ENCODE results near the gene SLC30A1. TPM values are rescaled to one million over a fixed set of nuclear protein-coding genes. Genes with fewer than 3 reads are reported as not detected.

The SLC30A1 gene
- total RNA-seq, 5 donors from 2014 or later (not counting 1 experiment from before 2014, with no cell fraction given) = 4.7 to 11.8 (median 9.4) TPM

GRCh38 chr1:211551638-211552460, 27.1 kb downstream of the SLC30A1 start:
- peaks cover 0 to 4% of the 10 kb centered on the region in 2 experiments for H3K4me1 ChIP-seq (ENCODE audit: control insufficient read depth in 1 of 2, extremely low read depth in 1 of 2, insufficient read depth in 2 of 2, low read length in 2 of 2)
- no peak overlapping the region for H3K27ac Mint-ChIP-seq
- ChIA-PET POLR2A (no interaction called here), CTCF (no interaction called here)
- H3K27me3 ChIP-seq (replicated peaks in 1 of 2; ENCODE audit: control insufficient read depth in 2 of 2, extremely low read depth in 1 of 2, insufficient read depth in 2 of 2, low read length in 1 of 2) = peaks cover 0 to 11% of the 10 kb centered on the region in 2 experiments
- no peaks in the 10 kb centered on the region for H3K36me3 Mint-ChIP-seq
- no peaks in the 10 kb centered on the region for H3K36me3 ChIP-seq (ENCODE audit: control insufficient read depth in 2 of 2, extremely low read depth in 1 of 2, insufficient read depth in 1 of 2, low read length in 1 of 2)
- H3K9me3 Mint-ChIP-seq = no peaks in the 10 kb centered on the region
- H3K4me3 Mint-ChIP-seq = no peak overlapping the region
- peaks cover 3 to 14% of the 10 kb centered on the region in 2 donors for H3K27me3 Mint-ChIP-seq
- H3K4me3 ChIP-seq (ENCODE audit: control insufficient read depth in 1 of 2, extremely low read depth in 1 of 2, low read length in 1 of 2) = no peak overlapping the region
- no peak overlapping the region for H3K27ac ChIP-seq (ENCODE audit: low read length)
- H3K9me3 ChIP-seq = no peaks in the 10 kb centered on the region
- DNase-seq (no peak), ATAC-seq (replicated peaks in 1 of 4) (no peak)
- H3K4me1 Mint-ChIP-seq = no peaks in the 10 kb centered on the region
- WGBS (ENCODE audit: insufficient coverage) = 77% methylated on average over 6 of the region's 12 CpGs

DNA sequence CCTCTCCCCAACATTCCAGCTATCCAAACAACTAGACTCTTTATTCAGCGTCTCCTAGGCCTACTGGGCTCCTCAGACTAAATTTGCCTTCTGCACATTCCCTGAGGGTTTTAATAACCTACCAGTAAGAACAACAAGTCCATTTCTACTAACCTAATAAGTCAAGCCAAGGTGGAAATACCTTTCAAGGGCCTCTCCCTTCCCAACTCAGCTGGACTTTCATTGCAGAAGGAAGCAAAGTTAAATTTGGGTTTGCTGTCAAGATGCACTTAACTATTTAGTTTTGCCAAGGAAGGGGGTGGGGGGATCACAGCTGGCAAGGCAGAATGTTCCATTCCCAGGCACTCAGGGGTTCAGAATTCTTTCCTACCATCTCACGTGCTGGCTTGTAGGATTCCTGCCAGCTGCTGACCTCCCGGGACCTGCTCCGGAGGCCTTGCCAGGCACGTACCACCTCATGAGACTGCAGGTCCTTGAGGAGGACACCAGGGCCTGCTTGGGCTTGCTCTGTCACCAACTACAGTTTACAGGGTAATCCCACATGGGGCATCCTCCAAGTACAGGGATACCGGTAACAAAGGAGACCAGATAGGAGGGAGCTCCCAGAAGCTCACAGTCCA, 29.8 kb downstream of the SLC30A1 start:
- H3K4me3 ChIP-seq (ENCODE audit: control insufficient read depth in 1 of 2, extremely low read depth in 1 of 2, low read length in 1 of 2) = no peak overlapping the region
- WGBS (ENCODE audit: insufficient coverage) = 93% methylated on average over 5 of the region's 6 CpGs
- peaks cover 0 to 4% of the 10 kb centered on the region in 2 experiments for H3K4me1 ChIP-seq (ENCODE audit: control insufficient read depth in 1 of 2, extremely low read depth in 1 of 2, insufficient read depth in 2 of 2, low read length in 2 of 2)
- H3K9me3 Mint-ChIP-seq = no peaks in the 10 kb centered on the region
- no peaks in the 10 kb centered on the region for H3K36me3 Mint-ChIP-seq
- H3K36me3 ChIP-seq (ENCODE audit: control insufficient read depth in 2 of 2, extremely low read depth in 1 of 2, insufficient read depth in 1 of 2, low read length in 1 of 2) = no peaks in the 10 kb centered on the region
- no peaks in the 10 kb centered on the region for H3K4me1 Mint-ChIP-seq
- H3K9me3 ChIP-seq = no peaks in the 10 kb centered on the region
- ATAC-seq (replicated peaks in 1 of 4) = no peak
- peaks cover 0 to 12% of the 10 kb centered on the region in 2 experiments for H3K27me3 ChIP-seq (replicated peaks in 1 of 2; ENCODE audit: control insufficient read depth in 2 of 2, extremely low read depth in 1 of 2, insufficient read depth in 2 of 2, low read length in 1 of 2)
- H3K27me3 Mint-ChIP-seq = peaks cover 3 to 11% of the 10 kb centered on the region in 2 donors
- ChIA-PET POLR2A (interaction anchor here in 1 of 2 donors (0.6 kb wide), 1 partner anchor 95 kb away, joined by 3 read pairs; no protein-coding TSS in a partner anchor), CTCF (no interaction called here)
- DNase-seq = no peak
- no peak overlapping the region for H3K4me3 Mint-ChIP-seq
- H3K27ac ChIP-seq (ENCODE audit: low read length) = no peak overlapping the region
- H3K27ac Mint-ChIP-seq = no peak overlapping the region

GRCh38 chr1:211548321-211549091, 30.5 kb downstream of the SLC30A1 start:
- Mint-ChIP-seq H3K9me3 (no peaks in the 10 kb centered on the region), H3K4me3 (no peak overlapping the region), H3K27me3 (peaks cover 3 to 9% of the 10 kb centered on the region in 2 donors), H3K36me3 (no peaks in the 10 kb centered on the region), H3K27ac (no peak overlapping the region), H3K4me1 (no peaks in the 10 kb centered on the region)
- Histone ChIP-seq H3K27me3 (replicated peaks in 1 of 2; ENCODE audit: control insufficient read depth in 2 of 2, extremely low read depth in 1 of 2, insufficient read depth in 2 of 2, low read length in 1 of 2) (peaks cover 0 to 10% of the 10 kb centered on the region in 2 experiments), H3K27ac (ENCODE audit: low read length) (no peak overlapping the region), H3K4me1 (ENCODE audit: control insufficient read depth in 1 of 2, extremely low read depth in 1 of 2, insufficient read depth in 2 of 2, low read length in 2 of 2) (peaks cover 0 to 4% of the 10 kb centered on the region in 2 experiments), H3K4me3 (ENCODE audit: control insufficient read depth in 1 of 2, extremely low read depth in 1 of 2, low read length in 1 of 2) (no peak overlapping the region), H3K36me3 (ENCODE audit: control insufficient read depth in 2 of 2, extremely low read depth in 1 of 2, insufficient read depth in 1 of 2, low read length in 1 of 2) (no peaks in the 10 kb centered on the region), H3K9me3 (no peaks in the 10 kb centered on the region)
- ATAC-seq (replicated peaks in 1 of 4) (peak; percentile 65 to 69 (median 67)), DNase-seq (no peak)
- WGBS (ENCODE audit: insufficient coverage) = 64% methylated on average over 8 of the region's 9 CpGs
- ChIA-PET POLR2A (interaction anchor here in 1 of 2 donors (0.6 kb wide), 1 partner anchor 96 kb away, joined by 3 read pairs; no protein-coding TSS in a partner anchor), CTCF (no interaction called here)

DNA sequence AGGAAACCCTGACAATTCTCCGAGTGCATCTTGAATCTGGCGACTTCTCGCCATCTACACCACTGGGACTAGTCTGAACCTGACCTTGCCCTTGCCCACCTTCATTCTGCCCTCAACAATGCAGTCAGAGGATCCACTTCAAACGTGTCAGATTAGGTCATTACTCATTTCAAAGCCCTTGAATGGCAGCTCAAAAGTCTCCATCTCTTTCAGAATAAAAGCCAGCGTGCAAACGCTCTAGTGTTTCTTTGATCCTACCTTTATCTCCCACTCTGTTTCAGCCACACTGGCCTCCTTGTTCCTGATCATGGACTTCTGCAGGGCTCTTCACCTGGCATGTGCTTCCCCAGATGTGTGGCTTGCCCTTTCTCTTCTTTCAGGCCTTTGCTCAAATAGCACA, 31.3 kb downstream of the SLC30A1 start:
- CTCF ChIA-PET = no interaction called here

GRCh38 chr1:211546543-211546942, 32.4 kb downstream of the SLC30A1 start:
- Histone ChIP-seq H3K9me3 (no peaks in the 10 kb centered on the region), H3K27me3 (replicated peaks in 1 of 2; ENCODE audit: control insufficient read depth in 2 of 2, extremely low read depth in 1 of 2, insufficient read depth in 2 of 2, low read length in 1 of 2) (peaks cover 0 to 7% of the 10 kb centered on the region in 2 experiments), H3K36me3 (ENCODE audit: control insufficient read depth in 2 of 2, extremely low read depth in 1 of 2, insufficient read depth in 1 of 2, low read length in 1 of 2) (no peaks in the 10 kb centered on the region), H3K4me3 (ENCODE audit: control insufficient read depth in 1 of 2, extremely low read depth in 1 of 2, low read length in 1 of 2) (no peak overlapping the region), H3K27ac (ENCODE audit: low read length) (no peak overlapping the region), H3K4me1 (ENCODE audit: control insufficient read depth in 1 of 2, extremely low read depth in 1 of 2, insufficient read depth in 2 of 2, low read length in 2 of 2) (peaks cover 0 to 4% of the 10 kb centered on the region in 2 experiments)
- Mint-ChIP-seq H3K4me1 (peaks cover 2 to 7% (median 5%) of the 10 kb centered on the region in 3 donors), H3K9me3 (peaks cover 0 to 1% (median 0%) of the 10 kb centered on the region in 3 donors), H3K4me3 (no peak overlapping the region), H3K27me3 (peaks cover 2 to 6% of the 10 kb centered on the region in 2 donors), H3K36me3 (no peaks in the 10 kb centered on the region), H3K27ac (no peak overlapping the region)
- no peak for DNase-seq
- ATAC-seq (replicated peaks in 1 of 4) = no peak
- 87% methylated on average over 7 of the region's 7 CpGs for WGBS (ENCODE audit: insufficient coverage)
- ChIA-PET POLR2A (no interaction called here), CTCF (no interaction called here)

More for the DNA sequence above, 31.3 kb downstream of the SLC30A1 start:
- Histone ChIP-seq H3K4me3 (ENCODE audit: control insufficient read depth in 1 of 2, extremely low read depth in 1 of 2, low read length in 1 of 2) (no peak overlapping the region), H3K36me3 (ENCODE audit: control insufficient read depth in 2 of 2, extremely low read depth in 1 of 2, insufficient read depth in 1 of 2, low read length in 1 of 2) (no peaks in the 10 kb centered on the region), H3K27ac (ENCODE audit: low read length) (no peak overlapping the region), H3K4me1 (ENCODE audit: control insufficient read depth in 1 of 2, extremely low read depth in 1 of 2, insufficient read depth in 2 of 2, low read length in 2 of 2) (peaks cover 0 to 4% of the 10 kb centered on the region in 2 experiments), H3K9me3 (no peaks in the 10 kb centered on the region), H3K27me3 (replicated peaks in 1 of 2; ENCODE audit: control insufficient read depth in 2 of 2, extremely low read depth in 1 of 2, insufficient read depth in 2 of 2, low read length in 1 of 2) (peaks cover 0 to 7% of the 10 kb centered on the region in 2 experiments)
- H3K4me3 Mint-ChIP-seq = no peak overlapping the region
- no peaks in the 10 kb centered on the region for H3K4me1 Mint-ChIP-seq
- 81% methylated on average over 6 of the region's 6 CpGs for WGBS (ENCODE audit: insufficient coverage)
- H3K27me3 Mint-ChIP-seq = peaks cover 3 to 7% of the 10 kb centered on the region in 2 donors
- POLR2A ChIA-PET = no interaction called here
- DNase-seq = no peak
- no peak for ATAC-seq (replicated peaks in 1 of 4)
- no peaks in the 10 kb centered on the region for H3K9me3 Mint-ChIP-seq
- no peak overlapping the region for H3K27ac Mint-ChIP-seq
- no peaks in the 10 kb centered on the region for H3K36me3 Mint-ChIP-seq

- H3K27ac Mint-ChIP-seq = no peak overlapping the region
- Histone ChIP-seq H3K36me3 (ENCODE audit: control insufficient read depth in 2 of 2, extremely low read depth in 1 of 2, insufficient read depth in 1 of 2, low read length in 1 of 2) (no peaks in the 10 kb centered on the region), H3K27ac (ENCODE audit: low read length) (no peak overlapping the region), H3K4me1 (ENCODE audit: control insufficient read depth in 1 of 2, extremely low read depth in 1 of 2, insufficient read depth in 2 of 2, low read length in 2 of 2) (no peaks in the 10 kb centered on the region), H3K27me3 (replicated peaks in 1 of 2; ENCODE audit: control insufficient read depth in 2 of 2, extremely low read depth in 1 of 2, insufficient read depth in 2 of 2, low read length in 1 of 2) (peaks cover 0 to 4% of the 10 kb centered on the region in 2 experiments), H3K9me3 (no peaks in the 10 kb centered on the region), H3K4me3 (ENCODE audit: control insufficient read depth in 1 of 2, extremely low read depth in 1 of 2, low read length in 1 of 2) (no peak overlapping the region)
- DNase-seq = no peak
- H3K9me3 Mint-ChIP-seq = peaks cover 0 to 6% (median 0%) of the 10 kb centered on the region in 3 donors
- ChIA-PET CTCF (no interaction called here), POLR2A (interaction anchor here in 1 of 2 donors (0.6 kb wide), 1 partner anchor 210 kb away, joined by 3 read pairs; no protein-coding TSS in a partner anchor)
- no peak overlapping the region for H3K4me3 Mint-ChIP-seq
- no peaks in the 10 kb centered on the region for H3K36me3 Mint-ChIP-seq
- H3K27me3 Mint-ChIP-seq = peaks cover 3 to 5% of the 10 kb centered on the region in 2 donors
- ATAC-seq (replicated peaks in 1 of 4) = peak in 1 of 4 experiments; percentile 20
- H3K4me1 Mint-ChIP-seq = peaks cover 2 to 7% (median 5%) of the 10 kb centered on the region in 3 donors
- 74% methylated on average over 2 of the region's 4 CpGs for WGBS (ENCODE audit: insufficient coverage)
Observed at GRCh38 chr1:211543025-211543424, 35.9 kb downstream of the SLC30A1 start.
